SU-DHL-6 (cell line): ENCODE results near the gene CDC20.

Experiments used
- CTCF ChIP-seq: fragments of 200-600 bp; sonication (generic); IDR thresholded peaks from one replicate; pipeline ENCODE4 v1.5.1; 2017; ENCODE audit warnings: antibody characterized with exemption, mild to moderate bottlenecking, low read length, moderate library complexity; ENCODE audit not compliant: insufficient read depth, poor library complexity, severe bottlenecking
- EZH2phosphoT487 ChIP-seq: fragments of 200-600 bp; sonication (generic), shearing (Covaris generic); conservative IDR thresholded peaks from 2 replicates; pipeline ENCODE4 v1.6.1; 2018; ENCODE audit warnings: mild to moderate bottlenecking, antibody characterized with exemption, low read length, moderate library complexity, mixed read lengths

- TF ChIP-seq CTCF, result no peak
- TF ChIP-seq EZH2phosphoT487, result no peak
Measured at GRCh38 chr1:43351421-43352350, 7.1 kb upstream of the CDC20 start.
